Activated naive CD4-positive, alpha-beta T cell treated with anti-CD3 and anti-CD28 coated beads, Interleukin-2, amount 50 U/mL, for 16 hours (primary cell): ENCODE data around the gene ZNF814.
"Not testable (repeated sequence)": the region's sequence is repeated elsewhere in the genome, so short reads cannot be mapped to it uniquely, and the experiment has no call there.

Source experiments
- DNase-seq: peaks from one replicate; pipeline ENCODE4 v3.0.0-alpha.2; 2020

The ZNF814 gene

DNA sequence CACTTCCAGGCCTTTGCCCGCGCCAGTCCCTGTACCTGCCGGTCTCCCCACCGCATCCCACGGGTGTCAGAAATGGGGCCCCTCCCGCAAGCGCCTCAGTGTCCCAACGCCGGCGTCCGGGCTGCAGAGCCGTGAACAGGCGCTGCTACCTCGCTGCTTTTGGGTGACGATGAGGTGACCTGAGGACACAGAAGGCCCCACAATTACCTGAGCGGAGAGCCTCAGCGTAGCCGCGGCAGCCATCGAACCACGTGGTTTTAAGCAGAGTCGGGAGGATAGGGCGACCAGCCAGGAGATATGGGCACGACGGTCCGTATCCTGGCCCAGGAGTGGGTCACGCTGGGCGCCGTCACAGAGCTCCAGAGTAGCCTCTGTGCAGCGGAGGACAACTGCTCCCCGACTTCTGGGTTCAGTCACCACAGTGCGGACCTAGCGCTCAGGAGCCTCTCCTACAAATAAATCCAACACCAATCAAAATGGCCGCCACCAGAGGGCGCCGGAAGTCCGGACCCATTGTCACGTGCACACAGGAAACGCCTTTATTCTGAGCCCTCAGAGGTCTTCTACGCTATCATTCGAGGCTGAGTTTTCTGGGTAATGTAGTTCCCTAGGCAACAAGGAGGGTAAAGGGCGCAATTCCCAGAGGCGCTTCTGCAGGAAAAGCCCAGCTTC is at the start of gene ZNF814:
TSS of gene ZNF814 (minus strand) at position 478 of the 672 bp plus-strand sequence. CDS start at position 243, 235 bp downstream.
- peak; percentile 86 for DNase-seq

DNA sequence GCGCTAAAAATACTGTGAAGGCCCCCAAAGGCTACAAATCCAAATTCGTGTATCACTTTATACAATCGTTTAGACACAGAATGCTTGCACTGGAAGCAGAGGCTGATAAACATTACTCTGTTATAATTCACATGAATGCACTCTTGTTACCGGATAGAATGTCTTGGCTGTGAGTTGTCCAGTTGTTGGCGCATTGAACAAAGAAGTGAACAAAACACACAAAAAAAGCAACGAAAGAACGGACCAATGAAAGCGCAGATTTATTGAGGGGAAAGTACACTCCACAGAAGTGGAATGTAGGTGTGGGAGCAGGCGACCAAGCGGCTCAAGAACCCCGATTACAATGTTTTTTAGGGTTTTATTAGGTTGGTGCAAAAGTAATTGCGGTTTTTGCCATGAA is 46.9 kb upstream of the ZNF814 start:
- DNase-seq: no peak

DNA sequence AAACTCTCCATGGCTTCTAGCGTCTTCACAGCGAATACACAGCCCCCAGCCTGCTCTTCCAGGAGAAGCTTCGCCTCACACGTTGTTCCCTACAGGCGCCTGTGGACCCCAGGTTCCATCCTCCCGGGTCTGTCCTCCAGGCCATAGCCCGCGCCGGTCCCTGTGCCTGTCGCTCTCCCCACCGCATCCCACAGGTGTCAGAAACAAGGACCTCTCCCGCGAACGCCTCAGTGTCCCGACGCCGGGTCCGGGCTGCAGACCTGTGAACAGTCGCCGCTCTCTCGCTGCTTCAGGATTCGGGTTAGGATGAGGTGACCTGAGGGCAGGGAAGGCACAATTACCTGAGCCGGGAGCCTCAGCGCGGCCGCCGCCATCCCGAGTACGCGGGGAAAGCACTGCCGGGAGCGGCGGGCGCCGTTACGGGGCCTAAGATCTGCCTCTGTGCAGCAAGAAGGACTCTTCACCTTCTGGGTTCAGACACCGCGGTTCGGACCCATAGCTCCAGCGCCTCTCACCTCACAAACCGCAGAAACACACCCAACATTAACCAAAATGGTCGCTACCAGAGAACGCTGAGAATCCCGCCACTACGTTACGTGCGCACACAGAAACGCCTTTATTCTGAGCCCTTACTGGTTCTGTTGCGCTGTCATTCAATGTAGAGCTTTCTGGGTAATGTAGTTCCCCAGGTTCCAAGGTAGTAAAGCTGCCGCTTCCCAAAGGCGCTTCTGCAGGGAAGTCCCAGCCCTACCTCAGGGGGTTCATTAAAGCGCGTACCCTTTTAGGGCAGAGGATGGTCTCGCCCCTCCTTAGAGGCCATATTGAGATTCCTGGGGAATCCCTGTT is 46.2 kb upstream of the ZNF814 start, which contains the start of gene ZNF418:
TSS of gene ZNF418 (minus strand) at position 583 of the 846 bp plus-strand sequence. CDS start 1,580 bp downstream, outside the sequence.
- peak; percentile 34 for DNase-seq

DNA sequence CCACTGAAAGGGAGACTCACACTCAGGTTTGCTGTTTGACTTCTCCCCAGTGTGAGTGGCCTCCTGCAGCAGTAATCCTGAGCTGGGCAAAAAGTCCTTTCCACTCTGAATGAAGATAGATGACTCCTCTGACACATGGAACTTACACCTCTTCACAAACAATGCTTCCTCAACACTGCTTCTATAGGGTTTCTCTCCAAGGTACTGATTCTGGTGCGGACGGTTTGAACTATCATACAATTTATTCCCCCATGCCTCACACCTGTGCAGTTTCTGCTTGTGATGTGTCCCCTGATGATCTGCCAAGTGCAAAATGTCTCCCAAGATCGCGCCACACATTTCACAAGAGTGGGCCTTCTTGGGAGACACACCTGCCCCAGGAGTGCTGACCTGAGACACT is 38.8 kb upstream of the ZNF814 start:
- DNase-seq: no peak

DNA sequence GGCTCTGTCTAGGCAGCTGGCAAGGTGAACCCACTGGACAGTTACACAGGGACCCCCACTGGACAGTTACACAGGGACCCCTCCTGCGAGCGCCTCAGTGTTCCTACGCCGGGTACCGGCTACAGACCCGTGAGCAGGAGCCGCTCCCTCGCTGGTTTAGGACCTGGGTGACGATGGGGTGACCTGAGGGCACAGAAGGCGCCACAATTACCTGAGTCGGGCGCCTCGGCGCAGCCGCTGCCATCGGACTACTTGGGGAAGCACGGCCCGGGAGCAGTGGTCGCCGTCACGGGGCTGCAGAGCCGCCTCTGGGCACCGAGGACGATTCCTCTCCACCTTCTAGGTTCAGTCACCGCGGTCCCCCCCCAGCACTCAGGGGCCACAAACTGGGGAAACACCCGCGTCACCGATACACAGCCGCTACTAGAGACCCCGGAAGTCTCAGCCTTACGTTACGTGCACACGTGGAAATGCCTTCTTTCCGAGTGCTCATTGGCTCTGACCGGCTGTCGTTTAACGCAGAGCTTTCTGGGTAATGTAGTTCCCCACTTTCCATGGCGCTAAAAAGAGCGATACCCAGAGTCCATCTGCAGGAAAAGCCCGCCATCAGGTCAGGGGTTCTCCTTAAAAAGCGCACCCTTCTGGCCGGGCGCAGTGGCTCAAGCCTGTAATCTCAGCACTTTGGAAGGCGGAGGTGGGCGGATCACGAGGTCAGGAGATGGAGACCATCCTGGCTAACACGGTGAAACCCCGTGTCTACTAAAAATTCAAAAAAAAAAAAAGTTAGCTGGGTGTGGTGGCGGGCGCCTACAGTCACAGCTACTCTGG is 27.5 kb upstream of the ZNF814 start, which contains the start of gene ZNF417:
TSS of gene ZNF417 (minus strand) at position 425 of the 828 bp plus-strand sequence. CDS start at position 244, 181 bp downstream.
- DNase-seq: peak; percentile 85

DNA sequence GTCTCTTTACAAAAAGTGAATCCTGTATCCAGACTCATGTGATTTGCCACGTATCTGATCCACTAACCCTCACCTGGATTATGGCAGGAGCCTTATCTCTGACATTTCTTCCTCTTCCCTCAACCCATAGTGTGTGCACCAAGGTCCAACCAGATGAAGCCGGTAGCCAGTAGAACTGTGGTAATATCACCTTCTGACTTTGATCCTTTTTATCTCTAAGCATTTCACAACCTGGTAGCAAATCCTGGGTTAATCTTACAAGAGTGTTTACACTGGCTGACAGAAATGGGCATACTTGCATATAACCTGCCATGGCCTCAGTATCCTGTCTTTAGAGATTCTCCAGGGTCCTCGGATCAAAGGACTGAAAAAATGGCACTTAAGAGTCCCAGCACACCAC is 25.7 kb upstream of the ZNF814 start:
- no peak for DNase-seq

DNA sequence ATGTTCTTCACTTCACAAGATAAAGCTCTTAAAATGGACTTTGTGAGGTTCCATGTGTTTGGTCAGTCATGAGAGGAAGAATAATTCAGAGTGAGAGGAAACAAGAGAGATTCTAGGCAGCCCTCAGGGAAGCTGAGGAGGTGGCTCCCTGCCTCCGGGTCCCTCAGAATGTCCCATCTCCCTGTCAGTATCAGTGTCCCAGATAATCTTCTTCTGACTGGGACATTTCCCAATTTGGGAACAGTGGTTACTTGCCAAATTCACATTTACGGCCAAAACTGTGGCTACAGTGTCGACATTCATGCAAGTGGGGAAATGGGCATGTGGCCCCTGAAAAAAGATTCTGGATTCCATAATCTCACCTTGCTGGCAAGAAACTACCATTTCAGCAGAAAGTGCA is 18.6 kb upstream of the ZNF814 start:
- no peak for DNase-seq

DNA sequence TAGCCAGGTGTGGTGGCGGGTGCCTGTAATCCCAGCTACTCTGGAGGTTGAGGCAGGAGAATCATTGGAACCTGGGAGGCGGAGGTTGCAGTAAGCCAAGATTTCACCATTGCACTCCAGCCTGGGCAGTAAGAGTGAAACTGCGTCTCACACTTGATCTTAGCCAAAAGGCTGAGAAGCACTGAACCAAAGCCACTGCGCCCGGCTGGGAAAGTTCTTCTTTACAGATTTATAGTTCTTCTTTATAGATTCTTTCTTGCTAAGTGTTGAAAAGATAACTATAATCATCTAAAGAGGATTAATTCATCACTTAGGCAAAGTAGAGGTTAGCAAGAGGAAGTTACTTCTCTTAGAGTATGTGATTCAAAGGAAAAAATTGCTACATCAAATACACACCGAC is 16.4 kb upstream of the ZNF814 start:
- no peak for DNase-seq

DNA sequence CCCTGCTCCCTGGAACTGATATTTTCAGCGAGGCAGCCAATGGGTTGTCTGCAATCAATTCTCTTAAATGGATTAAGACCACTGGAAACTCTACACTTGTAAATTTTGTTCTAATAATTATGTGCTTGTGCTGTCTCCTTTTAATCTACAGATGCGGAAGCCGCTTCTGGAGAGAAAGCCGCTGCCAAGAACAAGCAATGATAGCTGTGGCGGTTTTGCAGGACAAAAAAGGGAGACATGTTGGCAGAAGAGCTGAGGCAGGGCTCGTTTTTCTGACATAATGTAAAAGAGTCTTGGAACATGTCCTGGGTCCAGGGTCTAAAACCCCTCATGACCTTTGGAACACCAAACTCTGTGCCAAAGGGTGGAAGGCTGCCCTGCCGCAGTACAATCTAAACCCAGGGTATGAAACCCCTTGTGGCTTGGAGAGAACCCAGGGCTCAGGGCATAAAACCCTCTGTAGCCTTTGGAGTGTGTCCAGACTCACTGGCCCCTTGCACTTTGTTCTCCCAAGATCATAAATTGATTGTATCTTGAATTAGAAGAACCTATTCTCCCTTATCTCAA is 14.9 kb upstream of the ZNF814 start:
- DNase-seq: no peak

DNA sequence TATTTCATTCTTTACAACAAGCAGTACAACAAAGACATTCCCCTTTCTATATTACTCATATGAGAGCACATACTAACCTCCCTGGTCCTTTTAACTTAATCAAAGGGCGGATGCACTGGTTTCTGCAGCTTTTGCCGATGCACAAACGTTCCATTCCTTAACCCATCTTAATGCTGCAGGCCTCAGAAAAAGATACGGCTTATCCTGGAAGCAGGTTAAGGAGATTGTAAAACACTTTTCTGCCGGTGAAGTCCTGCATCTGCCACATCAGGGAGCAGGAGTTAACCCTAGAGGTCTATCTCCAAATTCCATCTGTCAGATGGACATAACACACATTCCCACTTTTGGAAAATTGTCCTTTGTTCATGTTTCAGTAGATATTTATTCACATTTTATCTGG is 11.5 kb upstream of the ZNF814 start:
- DNase-seq: no peak

DNA sequence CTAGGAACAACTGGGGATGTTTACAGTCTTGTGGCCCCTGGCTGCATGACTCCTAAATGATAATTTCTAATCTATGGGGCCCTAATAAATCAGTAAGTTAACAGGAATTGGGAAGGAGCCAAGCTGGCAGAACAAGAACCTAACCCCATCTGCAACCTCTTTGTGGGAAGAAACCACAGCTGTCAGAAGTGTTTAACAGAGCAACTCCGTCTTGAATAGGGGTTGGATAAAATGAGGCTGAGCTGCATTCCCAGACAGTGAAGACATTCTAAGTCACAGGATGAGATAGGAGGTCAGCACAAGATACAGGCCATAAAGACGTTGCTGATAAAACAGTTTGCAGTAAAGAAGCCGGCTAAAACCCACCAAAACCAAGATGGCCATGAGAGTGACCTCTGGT is 1.9 kb upstream of the ZNF814 start:
- DNase-seq: not testable (repeated sequence)

DNA sequence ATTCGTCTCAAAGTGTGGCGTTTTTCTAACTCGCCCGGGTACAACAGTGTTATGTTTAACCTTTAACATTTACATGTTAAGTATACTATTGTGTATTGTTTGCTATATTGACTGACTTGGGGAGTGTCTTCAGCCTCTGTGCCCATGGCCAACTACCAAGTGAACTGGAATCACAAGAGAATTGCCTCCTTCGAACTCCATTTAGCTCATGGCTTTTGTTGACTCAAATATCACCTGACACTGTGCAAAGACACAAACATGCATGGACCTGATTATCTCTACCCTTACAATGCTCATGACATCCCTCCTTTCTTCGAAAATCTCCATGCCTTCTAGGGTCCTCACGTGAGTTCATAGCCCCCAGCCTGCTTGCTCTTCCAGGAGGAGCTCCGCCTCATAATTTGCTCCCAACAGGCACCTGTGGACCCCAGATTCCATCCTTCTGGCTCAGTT is 704 bp downstream of the ZNF814 start:
- no peak for DNase-seq

DNA sequence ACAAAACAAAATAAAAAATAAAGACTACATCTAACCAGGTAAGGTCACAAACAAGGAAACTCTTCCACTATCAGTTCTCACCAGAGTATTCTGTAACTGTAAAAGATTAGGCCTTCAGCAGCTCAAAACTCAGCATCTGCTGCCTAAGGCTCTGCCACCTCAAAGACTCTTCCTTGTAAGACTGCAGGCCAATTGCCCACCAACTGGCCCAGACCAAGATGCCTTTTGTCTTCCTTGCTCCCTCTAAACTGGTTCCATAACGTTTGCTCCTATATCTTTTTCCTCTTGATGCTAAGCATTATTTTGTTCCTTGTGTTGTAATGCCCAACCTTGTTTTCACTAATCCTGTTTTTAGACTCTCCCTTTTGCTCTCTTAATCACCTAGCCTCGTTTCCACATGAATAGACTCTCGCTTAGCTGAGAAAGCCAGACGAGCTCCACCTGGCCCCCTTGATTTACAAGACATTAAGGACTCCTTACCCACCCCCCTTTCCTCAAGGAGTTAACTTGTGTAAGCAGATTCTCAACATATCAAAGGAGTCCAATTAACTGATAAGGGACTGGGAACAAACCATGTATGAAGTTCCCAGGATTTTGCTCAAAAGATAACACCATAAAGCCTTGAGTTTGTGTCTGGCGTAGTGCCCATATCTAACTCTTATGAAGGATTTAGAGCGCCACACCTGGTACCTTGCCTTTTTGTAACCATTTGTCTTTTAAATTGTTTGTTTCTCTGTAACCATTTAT is 1.5 kb downstream of the ZNF814 start:
- no peak for DNase-seq

DNA sequence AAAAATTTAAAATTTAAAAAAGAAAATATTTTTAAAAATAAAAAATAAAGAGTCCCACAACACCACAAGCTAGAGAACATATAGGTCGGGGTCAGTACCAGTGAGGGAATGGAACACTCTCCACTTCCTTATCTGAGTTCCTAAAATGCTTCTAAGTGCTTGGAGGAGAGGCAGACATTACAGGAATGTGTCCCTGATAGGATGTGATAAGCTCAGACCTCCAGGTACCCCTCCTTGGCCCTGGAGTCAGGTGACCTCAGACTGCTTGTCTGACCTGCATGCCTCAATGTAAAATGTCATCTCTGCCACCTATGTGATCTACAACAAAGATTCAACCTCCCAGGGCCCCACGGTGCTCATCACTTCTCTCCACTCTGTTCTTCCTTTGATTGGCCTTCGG is 2.8 kb downstream of the ZNF814 start:
- no peak for DNase-seq

DNA sequence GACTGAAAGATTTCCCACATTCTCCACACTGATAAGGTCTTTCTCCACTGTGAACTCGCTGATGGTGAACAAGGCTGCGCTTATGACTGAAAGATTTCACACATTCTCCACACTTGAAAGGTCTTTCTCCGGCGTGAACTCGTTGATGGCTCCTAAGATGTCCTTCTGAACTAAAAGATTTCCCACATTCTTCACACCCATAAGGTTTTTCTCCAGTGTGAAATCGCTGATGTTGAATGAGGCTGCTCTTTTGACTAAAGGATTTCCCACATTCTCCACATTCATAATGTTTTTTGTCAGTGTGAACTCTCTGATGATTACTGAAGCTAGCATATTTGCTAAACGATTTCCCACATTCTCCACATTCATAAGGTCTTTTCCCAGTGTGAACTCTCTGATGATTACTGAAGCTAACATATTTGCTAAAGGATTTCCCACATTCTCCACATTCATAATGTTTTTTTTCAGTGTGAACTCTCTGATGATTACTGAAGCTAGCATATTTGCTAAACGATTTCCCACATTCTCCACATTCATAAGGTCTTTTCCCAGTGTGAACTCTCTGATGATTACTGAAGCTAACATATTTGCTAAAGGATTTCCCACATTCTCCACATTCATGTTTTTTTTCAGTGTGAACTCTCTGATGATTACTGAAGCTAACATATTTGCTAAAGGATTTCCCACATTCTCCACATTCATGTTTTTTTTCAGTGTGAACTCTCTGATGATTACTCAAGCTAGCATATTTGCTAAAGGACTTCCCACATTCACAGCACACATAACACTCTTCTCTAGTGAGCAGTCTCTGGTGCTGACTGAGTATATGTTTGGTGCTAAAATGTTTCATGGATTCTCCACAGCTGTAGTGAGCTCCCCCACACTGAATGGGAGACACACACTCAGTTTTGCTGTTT is 14.7 kb downstream of the ZNF814 start:
- not testable (repeated sequence) for DNase-seq

DNA sequence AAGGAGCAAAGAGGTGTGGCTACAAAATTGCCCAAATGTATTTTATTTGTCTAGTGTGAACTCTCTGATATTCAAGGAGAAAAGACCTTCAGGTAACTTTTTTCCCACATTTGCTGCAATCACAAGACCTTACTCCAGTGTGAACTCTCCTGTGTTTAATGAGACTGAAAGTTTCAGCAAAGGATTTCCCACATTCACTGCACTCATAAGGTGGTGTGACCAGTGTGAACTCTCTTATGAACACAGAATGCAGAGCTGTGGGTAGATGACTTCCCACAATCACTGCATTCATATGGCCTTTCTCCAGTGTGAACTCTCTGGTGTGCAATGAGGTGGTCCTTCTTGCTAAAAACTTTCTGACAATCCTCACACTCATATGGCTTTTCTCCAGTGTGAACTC is 16.4 kb downstream of the ZNF814 start:
- DNase-seq: no peak

DNA sequence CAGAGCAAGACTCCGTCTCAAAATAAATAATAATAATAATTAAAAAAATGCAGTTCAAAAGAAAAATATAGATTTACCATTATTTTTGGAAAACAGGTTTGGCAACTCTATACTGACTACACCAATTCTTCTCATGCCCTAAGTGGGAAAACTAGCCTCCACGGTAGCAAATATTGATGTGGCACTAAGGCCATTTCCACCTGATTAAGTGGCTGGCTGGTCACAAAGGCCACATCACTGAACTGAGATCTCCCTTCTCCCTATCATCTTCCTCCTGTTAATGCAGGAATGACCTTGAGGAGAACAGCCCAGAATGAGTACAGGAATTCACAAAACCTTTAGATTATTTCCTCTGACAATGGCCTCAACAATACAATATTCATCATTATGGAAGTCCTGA is 18.6 kb downstream of the ZNF814 start:
- DNase-seq: no peak

DNA sequence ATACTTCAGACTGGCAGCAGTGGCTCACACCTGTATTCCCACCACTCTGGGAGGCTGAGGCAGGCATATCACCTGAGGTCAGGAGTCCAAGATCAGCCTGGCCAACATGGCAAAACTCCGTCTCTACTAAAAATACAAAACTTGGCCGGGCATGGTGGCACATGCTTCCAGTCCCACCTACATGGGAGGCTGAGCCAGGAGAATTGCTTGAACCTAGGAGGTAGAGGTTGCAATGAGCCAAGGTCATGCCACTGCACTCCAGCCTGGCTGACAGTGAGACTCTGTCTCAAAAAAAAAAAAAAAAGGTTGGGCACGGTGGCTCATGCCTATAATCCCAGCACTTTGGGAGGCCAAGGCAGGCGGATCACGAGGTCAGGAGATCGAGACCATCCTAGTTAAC is 19.2 kb downstream of the ZNF814 start:
- not testable (repeated sequence) for DNase-seq

DNA sequence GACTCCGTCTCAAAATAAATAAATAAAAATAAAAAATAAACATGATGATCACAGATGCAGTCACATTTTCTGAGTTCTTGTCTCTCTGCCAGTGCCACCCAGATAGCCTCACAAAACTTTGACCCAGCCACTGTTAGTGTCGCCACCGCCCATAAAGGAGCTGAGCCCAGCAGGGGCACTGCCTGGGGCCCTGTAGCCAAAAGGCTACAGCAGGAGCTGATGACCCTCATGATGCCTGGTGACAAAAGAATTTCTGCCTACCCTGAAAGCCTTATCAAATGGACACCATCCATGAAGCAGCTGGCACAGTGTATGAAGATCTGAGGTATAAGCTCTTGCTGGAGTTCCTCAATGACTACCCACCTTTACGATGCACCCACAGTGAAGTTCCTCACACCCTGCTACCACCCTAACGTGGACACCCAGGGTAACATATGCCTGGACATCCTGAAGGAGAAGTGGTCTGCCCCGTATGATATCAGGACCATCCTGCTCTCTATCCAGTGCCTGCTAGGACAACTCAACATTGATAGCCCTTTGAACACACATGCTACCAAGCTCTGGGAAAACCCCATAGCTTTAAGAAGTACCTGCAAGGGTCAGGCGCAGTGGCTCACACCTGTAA is 20.9 kb downstream of the ZNF814 start:
- DNase-seq: no peak

DNA sequence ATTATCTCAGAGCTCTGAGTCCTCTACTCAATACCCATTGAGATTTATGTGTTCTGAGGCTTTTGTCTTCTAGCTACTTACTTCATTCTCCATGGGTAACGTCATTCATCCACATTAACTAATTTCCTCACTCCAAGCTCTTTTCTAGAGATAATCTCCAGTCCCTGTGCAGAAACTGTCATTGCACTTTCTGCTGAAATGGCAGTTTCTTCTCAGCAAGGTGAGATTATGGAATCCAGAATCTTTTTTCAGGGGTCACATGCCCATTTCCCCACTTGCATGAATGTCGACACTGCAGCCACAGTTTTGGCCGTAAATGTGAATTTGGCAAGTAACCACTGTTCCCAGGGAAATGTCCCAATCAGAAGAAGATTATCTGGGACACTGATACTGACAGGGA is 26.5 kb downstream of the ZNF814 start:
- DNase-seq: not testable (repeated sequence)
